Keratinocyte (primary cell): ENCODE results near the gene HORMAD2. TPM values are rescaled to one million over a fixed set of nuclear protein-coding genes. Genes with fewer than 3 reads are reported as not detected.

Experiments used
- DNase-seq: peaks from one replicate; pipeline ENCODE4 v3.0.0-alpha.2; 2011; ENCODE audit warnings: low read depth, missing footprints, low spot score
- FAIRE-seq: peaks from 2 replicates; lab custom pipeline; 2011; peaks lifted over from hg19 to GRCh38; lab: Jason Lieb, UNC
- H2AFZ ChIP-seq: 2 replicates; pipeline ENCODE4 v1.6.0; 2012; ENCODE audit warnings: low read length, control low read depth, inconsistent platforms; ENCODE audit not compliant: control insufficient read depth
- H3K27ac ChIP-seq: 2 replicates; pipeline ENCODE4 v1.5.1; 2011; ENCODE audit warnings: low read length; ENCODE audit not compliant: control insufficient read depth, insufficient read depth
- H3K27me3 ChIP-seq: 3 replicates; pipeline ENCODE4 v1.6.0; 2011; ENCODE audit warnings: low read length; ENCODE audit not compliant: control insufficient read depth, insufficient read depth; ENCODE audit errors: extremely low read depth
- H3K36me3 ChIP-seq, 2 experiments: 2 replicates in 1 of 2; 3 replicates in 1 of 2; pipeline ENCODE4 v1.5.1; 2011; ENCODE audit warnings: low read length in 2 of 2, mild to moderate bottlenecking in 1 of 2; ENCODE audit not compliant: control insufficient read depth in 2 of 2, insufficient read depth in 2 of 2; ENCODE audit errors: extremely low read depth in 1 of 2
- H3K4me1 ChIP-seq: 3 replicates; pipeline ENCODE4 v1.5.1; 2011; ENCODE audit warnings: low read length; ENCODE audit not compliant: control insufficient read depth, insufficient read depth; ENCODE audit errors: extremely low read depth
- H3K4me2 ChIP-seq: 3 replicates; pipeline ENCODE4 v1.6.0; 2011; ENCODE audit warnings: low read depth, low read length; ENCODE audit not compliant: control insufficient read depth, insufficient read depth; ENCODE audit errors: extremely low read depth
- H3K4me3 ChIP-seq, 3 experiments: fragments of 200-600 bp in 1 of 3; sonication (generic) in 1 of 3; 2 replicates in 2 of 3; 3 replicates in 1 of 3; pipeline ENCODE4 v1.5.1; 2011 to 2016; ENCODE audit warnings: low read length in 3 of 3, mild to moderate bottlenecking in 3 of 3, control low read depth in 2 of 3, inconsistent platforms in 1 of 3, low read depth in 1 of 3, mixed read lengths in 1 of 3, mixed run types in 1 of 3, moderate library complexity in 1 of 3; ENCODE audit not compliant: control insufficient read depth in 2 of 3, insufficient read depth in 2 of 3; ENCODE audit errors: extremely low read depth in 1 of 3
- H3K79me2 ChIP-seq: 2 replicates; pipeline ENCODE4 v1.6.0; 2012; ENCODE audit warnings: low read length; ENCODE audit not compliant: control insufficient read depth, insufficient read depth
- H3K9ac ChIP-seq: 3 replicates; pipeline ENCODE4 v1.6.0; 2011; ENCODE audit warnings: low read length; ENCODE audit not compliant: control insufficient read depth, insufficient read depth; ENCODE audit errors: extremely low read depth
- H3K9me1 ChIP-seq: 3 replicates; pipeline ENCODE4 v1.6.0; 2011; ENCODE audit warnings: low read length; ENCODE audit not compliant: control insufficient read depth, insufficient read depth; ENCODE audit errors: extremely low read depth
- H3K9me3 ChIP-seq: 2 replicates; pipeline ENCODE4 v1.5.1; 2012; ENCODE audit warnings: low read depth, low read length; ENCODE audit not compliant: control insufficient read depth
- H4K20me1 ChIP-seq: 3 replicates; pipeline ENCODE4 v1.6.0; 2011; ENCODE audit warnings: low read length; ENCODE audit not compliant: control insufficient read depth, insufficient read depth; ENCODE audit errors: extremely low read depth
- CTCF ChIP-seq, 3 experiments: IDR thresholded peaks in 1 of 3; conservative IDR thresholded peaks in 1 of 3; optimal IDR thresholded peaks in 1 of 3; 2 replicates in 2 of 3; 3 replicates in 1 of 3; pipeline versions ENCODE3 to v1.5.1; 2011; ENCODE audit warnings: low read length in 3 of 3, mild to moderate bottlenecking in 3 of 3, moderate library complexity in 2 of 3, control low read depth in 1 of 3, inconsistent platforms in 1 of 3; ENCODE audit not compliant: insufficient read depth in 2 of 3; ENCODE audit errors: extremely low read depth in 1 of 3
- EZH2 ChIP-seq: IDR thresholded peaks from one replicate; pipeline ENCODE4 v1.6.1; 2012; ENCODE audit warnings: inconsistent platforms, mild to moderate bottlenecking, low read length, moderate library complexity
- dilution Hi-C: fragments of 300-500 bp; cut with MboI; formaldehyde crosslinking; loops from one replicate; pipeline ENCODE4 v1.7.0; 2020; ENCODE audit warnings: low sequenced_read_pairs; ENCODE audit not compliant: extremely low pct_ligation_motif_present
- polyA plus RNA-seq, 5 experiments: library from polyadenylated mRNA; depleted of rRNA in 3 of 5; stranded (reverse) in 3 of 5; stranded (forward) in 1 of 5; unstranded in 1 of 5; fragments of >200 nt; gene quantifications; 1 replicate in 1 of 5; 2 replicates in 3 of 5; 3 replicates in 1 of 5; pipeline versions ENCODE4 v1.2.1 to v1.2.3, GENCODE V29; 2011 to 2012; ENCODE audit warnings: missing spikeins in 2 of 5, low read depth in 1 of 5, low replicate concordance in 1 of 5

The HORMAD2 gene
- polyA plus RNA-seq, 1 donor (not counting 4 experiments of a cell fraction or from before 2014, with no cell fraction given): not detected

- no peak overlapping the region for H2AFZ ChIP-seq
- no peaks in the 10 kb centered on the region for H4K20me1 ChIP-seq
- no peaks in the 10 kb centered on the region for H3K9me1 ChIP-seq
- no peaks in the 10 kb centered on the region for H3K9me3 ChIP-seq
- TF ChIP-seq CTCF (optimal IDR thresholded peaks at IDR 0.05 in 1 of 3, IDR thresholded peaks at IDR 0.05 in 1 of 3, conservative IDR thresholded peaks at IDR 0.05 in 1 of 3; ENCODE audit: extremely low read depth in 1 of 3, insufficient read depth in 2 of 3, low read length in 3 of 3): no peak
- no peak for TF ChIP-seq EZH2
- dilution Hi-C loops: no loop called here
- no peak overlapping the region for H3K27ac ChIP-seq
- H3K36me3 ChIP-seq: no peaks in the 10 kb centered on the region
- DNase-seq (no peak), FAIRE-seq (no peak)
- H3K79me2 ChIP-seq: no peaks in the 10 kb centered on the region
- no peaks in the 10 kb centered on the region for H3K27me3 ChIP-seq
- peaks cover 20% of the 10 kb centered on the region for H3K4me1 ChIP-seq
- no peak overlapping the region for H3K9ac ChIP-seq
- peak overlapping the region; percentile 41 for H3K4me2 ChIP-seq
- no peak overlapping the region for H3K4me3 ChIP-seq
Measured at GRCh38 chr22:30044881-30045493, 35.3 kb upstream of the HORMAD2 start.

GRCh38 chr22:30045494-30045887 is 34.8 kb upstream of the HORMAD2 start:
- DNase-seq (no peak), FAIRE-seq (no peak)
- TF ChIP-seq CTCF (optimal IDR thresholded peaks at IDR 0.05 in 1 of 3, IDR thresholded peaks at IDR 0.05 in 1 of 3, conservative IDR thresholded peaks at IDR 0.05 in 1 of 3; ENCODE audit: extremely low read depth in 1 of 3, insufficient read depth in 2 of 3, low read length in 3 of 3): no peak
- no peak overlapping the region for H3K4me3 ChIP-seq
- H3K9me3 ChIP-seq: no peaks in the 10 kb centered on the region
- no peak overlapping the region for H3K4me2 ChIP-seq
- dilution Hi-C loops: no loop called here
- H3K27ac ChIP-seq: no peak overlapping the region
- H4K20me1 ChIP-seq: no peaks in the 10 kb centered on the region
- H3K27me3 ChIP-seq: no peaks in the 10 kb centered on the region
- no peaks in the 10 kb centered on the region for H3K79me2 ChIP-seq
- no peak overlapping the region for H3K9ac ChIP-seq
- H3K36me3 ChIP-seq: no peaks in the 10 kb centered on the region
- H3K4me1 ChIP-seq: peaks cover 20% of the 10 kb centered on the region
- H2AFZ ChIP-seq: no peak overlapping the region
- no peaks in the 10 kb centered on the region for H3K9me1 ChIP-seq
